NOMO-1 treated with DMSO at 0.1 percent for 48 hours (cell line): ENCODE results near the gene ERCC3.
"Not testable (repeated sequence)": the region's sequence is repeated elsewhere in the genome, so short reads cannot be mapped to it uniquely, and the experiment has no call there.

Experiments used
- DNase-seq: peaks from one replicate; lab custom pipeline; 2025; ENCODE audit not compliant: unreplicated experiment; lab: John Stamatoyannopoulos, UW

Gene ERCC3

GRCh38 chr2:127227264-127227660, 66.7 kb downstream of the ERCC3 start:
- not testable (repeated sequence) for DNase-seq

DNA sequence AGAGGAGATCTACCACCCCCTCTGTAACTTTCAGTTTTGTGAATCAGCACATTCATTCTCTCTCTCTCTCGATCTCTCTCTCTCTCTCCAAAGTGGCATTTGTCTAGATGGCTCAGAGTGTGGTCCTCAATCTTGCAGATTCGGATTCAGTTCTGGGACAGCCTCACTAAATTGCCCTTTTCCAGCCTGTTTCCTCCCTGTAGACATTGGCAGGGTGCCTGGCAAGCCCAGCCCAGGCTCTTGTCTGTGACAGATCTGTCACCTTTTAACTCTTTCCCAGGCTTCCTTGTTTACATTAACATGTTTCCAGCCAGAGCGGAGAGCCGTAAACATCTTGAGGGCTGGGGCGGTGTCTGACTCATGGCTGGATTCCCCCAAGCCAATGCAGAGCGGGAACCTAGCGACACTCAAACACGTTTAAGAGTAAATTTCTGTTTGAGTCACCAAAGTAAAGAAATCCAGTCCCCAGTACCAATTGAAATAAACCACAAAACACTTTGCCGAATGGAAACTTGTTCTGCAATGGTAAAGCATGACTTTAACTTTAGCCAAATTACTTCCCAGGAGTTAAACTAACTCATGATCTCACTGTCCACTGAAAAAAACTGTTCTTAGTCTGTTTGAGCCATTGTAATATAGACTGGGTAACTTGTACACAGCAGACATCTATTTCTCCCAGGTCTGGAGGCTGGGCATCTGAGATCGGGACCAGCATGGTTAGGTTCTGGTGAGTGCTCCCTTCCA, 67.3 kb downstream of the ERCC3 start:
- DNase-seq: no peak

GRCh38 chr2:127226132-127226519, 67.8 kb downstream of the ERCC3 start:
- DNase-seq: no peak

GRCh38 chr2:127225186-127225960, 68.6 kb downstream of the ERCC3 start:
- DNase-seq: no peak

DNA sequence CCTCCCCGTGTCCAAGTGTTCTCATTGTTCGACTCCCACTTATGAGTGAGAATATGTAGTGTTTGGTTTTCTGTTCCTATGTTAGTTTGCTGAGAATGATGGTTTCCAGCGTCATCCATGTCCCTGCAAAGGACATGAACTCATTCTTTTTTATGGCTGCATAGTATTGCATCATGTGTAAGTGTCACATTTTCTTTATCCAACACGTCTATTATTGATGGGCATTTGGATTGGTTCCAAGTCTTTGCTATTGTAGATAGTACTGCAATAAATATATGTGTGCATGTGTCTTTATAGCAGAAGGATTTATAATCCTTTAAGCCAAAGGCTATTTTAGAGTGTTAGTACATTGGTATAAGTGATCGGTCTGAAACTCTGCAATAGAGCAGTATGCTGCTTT, 69.8 kb downstream of the ERCC3 start:
- DNase-seq: not testable (repeated sequence)

- no peak for DNase-seq
Measured at GRCh38 chr2:127220768-127221527, 73.0 kb downstream of the ERCC3 start.

- DNase-seq: no peak
Measured at GRCh38 chr2:127220102-127220767, 73.7 kb downstream of the ERCC3 start, which contains the start of gene CYP27C1. Gene CYP27C1 (minus strand): TSS chr2:127220299. CDS start chr2:127220270, 29 bp downstream.

- no peak for DNase-seq
Measured at GRCh38 chr2:127219171-127220070, 74.5 kb downstream of the ERCC3 start.

GRCh38 chr2:127218812-127219170, 75.2 kb downstream of the ERCC3 start:
- DNase-seq: no peak

DNA sequence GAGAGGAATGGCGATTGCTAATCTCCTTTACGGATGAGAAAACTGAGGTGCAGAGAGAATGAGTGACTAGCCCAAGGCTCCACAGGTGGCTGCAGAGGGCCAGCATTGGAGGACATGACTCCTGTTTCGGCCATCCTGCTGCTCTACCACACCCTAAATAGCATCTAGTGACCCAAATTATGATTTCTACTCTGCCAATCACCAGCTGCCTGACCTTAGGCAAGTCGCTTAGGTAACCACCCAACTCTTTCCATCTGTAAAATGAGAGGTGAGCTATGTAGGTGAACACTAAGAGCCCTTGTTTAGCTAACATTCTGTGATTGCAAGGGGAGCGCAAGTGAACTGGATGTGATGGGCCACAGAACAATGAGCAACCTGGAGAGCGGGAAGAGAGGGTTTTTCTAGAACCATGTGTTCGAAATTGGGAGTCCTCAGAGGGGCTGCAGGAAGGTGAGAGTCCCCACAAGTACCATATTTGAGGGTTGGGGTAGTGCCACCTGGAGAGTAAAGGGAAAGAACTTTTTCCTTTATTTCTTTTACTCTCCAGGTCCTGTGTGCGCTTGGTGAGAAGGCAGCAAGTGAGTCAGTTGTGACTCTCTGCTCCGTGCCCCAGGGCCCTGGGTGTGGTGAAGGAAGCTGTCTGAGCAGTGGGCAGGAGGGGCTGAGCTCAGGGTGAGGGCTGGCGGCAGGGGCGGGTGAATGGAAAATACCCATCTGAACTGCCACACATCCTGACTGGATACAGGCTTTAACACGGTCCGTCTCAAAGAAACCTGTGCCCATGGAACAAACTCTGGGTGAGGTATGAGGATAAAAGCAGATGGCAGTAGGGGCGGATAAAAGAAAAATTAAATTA, 76.2 kb downstream of the ERCC3 start:
- DNase-seq: no peak

GRCh38 chr2:127216593-127216992, 77.4 kb downstream of the ERCC3 start:
- DNase-seq: no peak

- DNase-seq: no peak
Measured at GRCh38 chr2:127216095-127216494, 77.8 kb downstream of the ERCC3 start.

- not testable (repeated sequence) for DNase-seq
Measured at GRCh38 chr2:127214201-127214600, 79.7 kb downstream of the ERCC3 start.

DNA sequence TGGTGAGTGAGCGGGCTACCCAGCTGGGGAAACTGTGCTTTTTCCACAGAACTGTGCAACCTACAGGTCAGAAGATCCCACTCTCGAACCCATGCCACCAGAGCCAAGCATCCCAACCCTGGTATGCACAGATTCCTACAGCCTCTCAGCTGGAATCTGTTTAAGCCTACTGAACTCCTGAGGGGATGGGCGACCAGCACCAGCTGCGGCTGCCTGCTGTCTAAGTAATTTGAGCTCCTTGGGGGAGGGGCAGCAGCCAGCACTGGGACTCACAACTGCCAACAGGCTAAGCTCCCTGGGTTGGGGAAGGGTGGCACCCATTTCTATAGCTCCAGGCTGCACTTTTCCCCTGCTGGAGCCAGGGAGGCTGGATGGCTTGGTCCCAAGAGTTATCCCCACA, 85.6 kb downstream of the ERCC3 start:
- no peak for DNase-seq
